Measurements from ENCODE around the gene NPHP4. TPM values are rescaled to one million over a fixed set of nuclear protein-coding genes. Genes with fewer than 3 reads are reported as not detected.

Gene NPHP4
- total RNA-seq, 1 experiment from 2014 or later, result 1.9 TPM

DNA sequence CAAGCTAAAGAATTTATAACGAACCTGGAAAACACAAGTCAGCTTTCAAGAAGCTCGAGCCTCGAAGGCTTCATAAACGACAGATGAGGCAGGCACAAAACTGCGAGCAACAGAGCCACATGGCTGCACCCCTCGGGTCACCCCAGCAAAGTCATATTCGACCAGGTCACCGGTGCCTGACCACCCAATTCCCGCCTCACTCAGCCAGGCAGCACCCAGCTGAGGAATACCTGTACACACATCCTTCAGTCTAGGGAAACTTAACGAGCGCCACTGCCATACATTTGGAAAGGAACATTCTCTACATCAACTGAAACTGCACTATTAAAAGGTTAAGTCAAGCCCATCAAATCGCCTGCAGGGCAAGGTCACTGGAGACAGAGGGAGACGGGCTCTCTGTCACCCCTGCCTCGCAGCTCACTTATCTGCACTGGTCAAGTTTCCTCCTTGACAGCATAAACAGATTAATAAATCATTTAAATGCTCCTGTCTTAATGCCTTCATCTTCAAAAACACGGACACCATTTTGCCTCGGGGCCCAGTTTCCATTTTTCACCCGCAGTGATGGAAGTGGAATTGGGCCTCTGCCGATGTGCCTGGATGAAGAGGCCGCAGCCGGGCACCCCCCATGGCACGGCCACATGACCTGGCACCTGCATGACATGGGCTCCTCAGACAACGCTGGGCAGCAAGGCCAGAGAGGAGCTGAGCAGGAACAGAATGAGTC is 20.6 kb downstream of the NPHP4 start:
- DNase-seq (ENCODE audit: low spot score), result no peak

DNA sequence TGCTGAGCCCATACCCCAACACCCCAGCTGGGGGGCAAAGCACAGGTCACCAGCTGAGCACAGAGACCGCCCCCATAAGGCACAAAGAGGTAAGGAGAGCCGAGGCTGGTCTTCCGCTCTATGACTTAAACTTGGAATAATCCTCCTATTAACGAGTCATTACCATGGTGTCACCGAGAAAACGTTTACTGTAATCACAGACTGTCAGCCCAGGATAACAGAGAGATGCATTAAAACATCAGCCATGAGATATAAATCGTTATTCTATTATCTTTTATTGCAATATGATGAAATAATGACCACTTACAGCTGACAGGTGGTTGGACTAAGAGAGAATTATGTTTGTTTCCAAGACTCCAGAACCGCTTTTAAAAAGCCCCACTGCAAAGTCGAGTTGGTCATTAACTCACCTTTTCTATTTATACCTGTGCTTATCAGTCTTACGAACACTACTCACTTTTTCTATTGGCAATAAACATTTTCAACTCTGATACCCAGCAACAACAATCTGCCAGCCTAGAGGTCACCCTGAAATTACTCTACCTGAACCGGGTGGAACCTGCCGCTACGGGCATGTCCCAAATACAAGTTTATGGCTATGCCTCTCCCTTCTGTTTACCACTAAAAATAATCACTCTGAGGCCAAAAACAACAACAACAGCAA is 21.5 kb downstream of the NPHP4 start:
- DNase-seq (ENCODE audit: low spot score), result no peak

DNA sequence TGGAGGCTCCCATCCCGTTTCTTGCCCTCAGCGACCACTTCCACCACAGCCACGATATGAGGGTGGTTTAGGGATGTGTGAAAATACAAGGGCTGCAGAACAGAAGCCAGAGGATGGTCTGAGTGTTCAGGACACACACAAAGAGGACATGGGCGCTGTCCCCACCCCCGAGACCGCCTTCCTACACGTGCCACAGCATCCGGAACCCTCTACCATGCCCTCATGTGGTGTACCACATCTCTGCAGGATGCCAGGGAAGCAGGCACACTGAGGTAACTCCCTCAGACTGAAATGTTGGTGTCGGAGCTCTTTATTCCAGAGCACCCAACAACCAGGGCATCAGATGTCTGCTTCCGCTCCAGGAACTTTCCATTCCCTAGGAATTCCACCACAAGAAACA is 23.1 kb downstream of the NPHP4 start:
- no peak for DNase-seq (ENCODE audit: low spot score)

DNA sequence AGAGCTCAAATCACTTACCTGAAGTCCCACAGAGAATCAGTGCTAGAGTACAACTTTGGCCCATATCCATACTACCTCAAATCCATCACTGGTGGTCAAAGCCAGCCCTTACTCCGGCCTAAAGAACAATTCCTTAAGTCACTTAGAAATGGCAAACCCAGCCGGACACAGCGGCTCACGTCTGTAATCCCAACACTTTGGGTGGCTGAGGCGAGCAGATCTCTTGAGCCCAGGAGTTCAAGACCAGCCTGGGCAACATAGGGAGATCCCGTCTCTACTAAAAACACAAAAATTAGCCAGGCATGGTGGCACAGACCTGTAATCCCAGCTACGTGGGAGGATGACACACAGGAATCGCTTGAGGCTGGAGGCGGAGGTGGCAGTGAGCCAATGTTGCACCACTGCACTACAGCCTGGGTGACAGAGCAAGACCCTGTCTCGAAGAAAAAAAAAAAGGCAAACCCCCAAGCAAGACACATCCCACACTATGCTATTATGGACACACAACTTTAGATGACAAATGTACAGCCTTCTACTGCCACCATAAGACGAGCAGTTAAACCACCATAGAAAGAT is 24.0 kb downstream of the NPHP4 start:
- no peak for DNase-seq (ENCODE audit: low spot score)

DNA sequence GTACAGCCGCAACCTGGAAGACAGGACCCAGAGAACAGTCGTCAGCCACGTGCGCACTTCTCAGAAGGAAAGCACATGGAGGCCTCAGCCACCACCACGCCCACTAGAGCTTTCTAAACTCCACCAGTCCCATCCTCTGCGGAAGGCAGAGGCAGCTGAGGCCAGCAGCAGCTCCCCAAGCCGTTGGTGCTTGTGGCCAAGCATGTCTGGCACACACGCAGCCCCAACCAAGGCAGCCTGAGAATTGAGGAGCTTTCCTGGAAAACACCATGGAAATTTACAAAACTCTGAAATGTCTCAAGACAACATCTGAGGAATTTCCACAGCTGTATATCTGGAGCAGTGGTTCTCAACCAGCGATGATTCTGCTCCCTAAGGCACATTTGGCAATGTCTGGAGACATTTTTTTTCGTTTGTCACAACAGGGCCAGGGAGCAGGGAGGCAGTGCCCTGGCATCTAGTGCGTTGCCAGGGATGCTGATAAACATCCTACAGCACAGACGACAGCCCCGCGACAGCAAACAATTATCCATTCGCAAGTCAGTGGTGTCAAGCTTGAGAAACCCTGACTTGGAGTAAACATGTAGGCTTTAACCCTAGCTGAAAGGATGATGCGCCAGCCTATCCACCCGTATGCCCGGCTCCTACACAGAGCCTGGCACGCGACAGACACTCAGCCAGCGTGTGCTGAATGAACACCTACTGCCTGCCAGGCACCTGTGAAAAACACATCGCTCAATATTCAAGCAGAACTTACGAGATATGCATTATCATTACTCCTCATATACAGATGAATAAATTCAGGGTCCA is 24.7 kb downstream of the NPHP4 start:
- DNase-seq (ENCODE audit: low spot score), result no peak

DNA sequence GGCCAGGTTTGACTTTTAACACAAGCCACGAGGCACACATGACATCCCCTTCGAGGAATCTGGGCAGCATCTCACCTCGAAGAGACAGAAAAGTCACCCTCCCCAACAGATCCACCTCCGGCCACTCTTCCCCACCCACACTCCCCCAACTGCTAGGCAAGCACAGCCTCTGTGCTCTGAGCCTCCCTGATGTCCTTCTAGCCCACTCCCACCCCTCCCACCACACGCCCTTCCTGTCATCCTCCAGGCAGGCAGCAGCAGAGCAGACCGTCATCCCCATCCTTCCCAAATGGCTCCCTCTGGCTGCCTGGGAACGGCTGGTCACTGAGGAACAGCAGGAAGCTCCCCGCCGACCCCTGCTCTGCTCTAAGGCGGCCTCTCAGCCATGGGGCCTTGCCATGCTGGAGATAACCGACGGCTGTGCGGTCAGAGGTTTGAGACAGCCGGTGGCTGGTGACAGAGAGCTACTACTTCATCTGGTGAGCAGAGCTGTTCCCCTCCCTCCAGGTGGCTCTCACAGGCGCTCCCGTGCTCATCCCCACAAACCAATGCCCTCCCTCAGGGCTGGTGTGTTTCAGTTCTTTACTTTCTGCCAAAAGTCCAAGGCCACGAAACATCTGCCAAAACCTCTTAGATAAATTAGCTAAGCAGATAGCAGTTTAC is 25.6 kb downstream of the NPHP4 start:
- DNase-seq (ENCODE audit: low spot score), result no peak

DNA sequence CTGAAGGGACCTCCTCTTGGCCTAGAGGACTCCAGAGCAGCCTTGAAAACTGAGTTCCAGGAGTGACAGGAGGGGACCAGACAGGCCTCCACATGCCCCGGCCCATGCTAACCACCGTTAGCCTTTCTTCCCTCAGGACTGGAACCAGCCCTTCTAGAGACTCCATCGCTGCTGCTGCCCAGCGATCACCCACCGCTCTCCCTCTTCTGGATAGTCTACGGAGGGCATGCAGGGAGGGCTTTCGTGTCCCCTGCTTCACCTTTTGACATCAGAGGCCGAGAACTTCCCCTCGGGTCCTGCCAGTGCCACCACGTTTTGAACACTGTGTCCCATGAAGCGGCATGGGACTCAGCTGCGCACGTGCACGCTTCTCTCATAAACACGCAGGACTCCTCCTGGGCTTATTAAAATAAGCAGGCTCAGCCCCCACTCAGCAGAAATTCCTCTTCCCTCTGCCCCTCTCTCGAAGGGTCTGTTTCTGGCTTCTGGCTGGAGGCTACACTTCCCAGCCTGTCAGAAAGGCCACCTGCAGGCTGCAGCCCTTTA is 26.6 kb downstream of the NPHP4 start:
- DNase-seq (ENCODE audit: low spot score), result no peak

DNA sequence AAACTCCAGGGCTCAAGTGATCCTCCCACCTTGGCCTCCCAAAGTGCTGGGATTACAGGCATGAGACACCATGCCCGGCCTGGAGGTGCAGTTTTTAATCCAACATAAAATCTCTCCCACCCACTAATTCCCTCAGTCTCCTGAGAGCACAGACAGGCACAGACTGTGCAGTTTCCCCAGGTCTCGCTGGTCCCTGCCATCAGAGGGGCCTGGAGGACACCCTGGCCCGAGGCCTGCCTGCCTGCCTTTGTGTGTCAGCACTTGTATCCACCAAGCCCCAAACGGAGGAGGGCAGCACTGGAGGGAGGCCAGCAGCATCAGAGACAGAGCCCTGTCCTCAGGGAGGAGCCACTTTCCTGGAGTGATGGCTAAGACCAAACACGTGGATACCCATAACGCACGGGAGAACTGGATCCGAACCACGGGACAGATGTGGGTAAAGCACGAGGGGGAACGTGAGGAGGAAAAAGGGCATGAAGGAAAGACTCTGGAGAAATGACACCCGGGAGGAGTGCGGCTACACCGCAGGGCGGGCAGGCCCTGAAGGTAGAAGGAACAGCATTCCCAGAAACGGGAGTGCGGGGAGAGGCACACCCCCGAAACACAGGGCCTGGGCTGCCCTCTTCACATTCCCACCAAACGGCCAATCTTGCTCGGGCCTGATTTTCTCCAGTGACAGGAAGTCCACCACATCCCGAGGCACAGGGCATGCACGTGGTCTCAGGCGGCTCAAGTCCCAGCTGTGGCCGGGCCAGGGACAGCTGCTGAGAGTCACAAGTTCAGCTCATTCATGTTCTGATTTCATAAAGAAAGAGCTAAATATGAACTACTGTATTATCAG is 29.7 kb downstream of the NPHP4 start:
- no peak for DNase-seq (ENCODE audit: low spot score)

DNA sequence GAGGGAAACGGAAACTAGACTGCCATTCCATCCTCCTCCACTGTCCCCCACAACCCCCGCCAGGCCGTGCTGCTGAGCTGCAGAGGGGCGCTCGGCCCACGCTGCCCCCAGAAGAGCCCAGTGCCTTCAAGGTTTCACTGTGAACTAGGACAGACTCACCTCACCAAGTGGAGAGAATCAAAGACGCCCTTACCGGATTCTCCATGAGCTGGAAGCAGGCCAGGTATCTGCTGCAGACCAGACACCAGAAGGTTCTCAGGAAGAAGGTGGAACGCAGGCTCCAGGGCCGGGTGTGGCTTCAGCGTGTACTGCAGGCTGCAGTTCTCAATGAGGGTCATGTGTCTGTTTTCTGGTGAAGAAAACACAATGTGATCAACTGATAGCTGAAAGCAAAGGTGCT is 30.6 kb downstream of the NPHP4 start:
- no peak for DNase-seq (ENCODE audit: low spot score)

DNA sequence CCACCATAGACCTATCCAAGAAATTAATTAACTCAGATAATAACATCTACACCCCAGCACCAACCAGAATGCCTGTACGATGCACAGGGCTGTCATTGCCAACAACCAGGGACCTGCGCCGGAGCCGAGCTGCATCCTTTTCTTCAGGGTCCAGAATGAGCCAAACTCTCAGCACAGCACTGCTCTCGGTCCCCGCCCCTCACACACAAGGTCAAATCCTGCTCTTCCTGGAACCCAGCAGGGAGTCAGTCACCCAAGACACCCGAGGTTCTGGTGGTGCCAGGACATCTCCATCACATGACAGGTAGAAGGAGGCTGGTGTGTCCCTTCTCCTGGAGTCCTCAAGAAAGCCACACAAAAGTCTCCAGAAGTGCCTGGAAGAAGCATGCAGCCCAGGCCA is 31.9 kb downstream of the NPHP4 start:
- no peak for DNase-seq (ENCODE audit: low spot score)

DNA sequence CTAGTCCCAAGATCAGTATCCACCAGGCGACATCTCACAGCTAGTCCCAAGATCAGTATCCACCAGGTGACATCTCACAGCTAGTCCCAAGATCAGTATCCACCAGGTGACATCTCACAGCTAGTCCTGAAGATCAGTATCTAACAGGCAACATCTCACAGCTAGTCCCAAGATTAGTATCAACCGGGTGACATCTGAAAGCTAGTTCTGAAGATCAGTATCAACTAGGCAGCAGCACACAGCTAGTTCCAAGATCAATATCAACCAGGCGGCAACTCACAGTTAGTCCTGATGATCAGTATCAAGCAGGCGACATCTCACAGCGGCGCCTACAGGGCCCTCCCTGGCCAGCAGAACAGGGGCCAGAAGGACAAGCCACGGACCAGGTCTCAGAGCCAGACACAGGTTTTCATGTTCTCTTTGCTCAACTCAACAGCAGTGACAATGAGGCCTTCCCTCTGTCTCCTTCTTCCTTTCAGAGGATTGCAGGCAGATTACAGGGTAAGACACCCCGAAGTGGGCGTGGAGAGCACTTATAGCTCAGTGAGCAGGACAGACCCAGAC is 32.5 kb downstream of the NPHP4 start:
- DNase-seq (ENCODE audit: low spot score), result no peak

DNA sequence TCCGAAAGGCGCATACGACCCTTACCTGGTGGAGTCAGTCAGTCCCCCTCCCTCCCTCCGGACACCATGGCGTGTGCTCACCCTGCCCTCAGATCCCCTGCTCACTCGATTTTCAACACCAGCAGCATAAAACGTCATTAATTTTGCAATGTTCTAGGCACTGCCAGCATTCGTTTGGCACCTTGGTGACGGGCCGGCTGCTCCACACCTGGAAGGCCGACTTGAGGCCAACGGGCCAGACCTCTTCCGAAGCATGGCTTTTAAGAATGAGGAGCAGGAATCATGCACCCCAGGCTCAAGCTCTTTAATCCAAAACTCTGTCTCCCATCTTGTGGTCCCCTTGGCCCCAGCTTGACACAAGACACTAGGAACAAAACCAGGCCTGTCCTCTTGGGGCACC is 33.1 kb downstream of the NPHP4 start:
- no peak for DNase-seq (ENCODE audit: low spot score)

DNA sequence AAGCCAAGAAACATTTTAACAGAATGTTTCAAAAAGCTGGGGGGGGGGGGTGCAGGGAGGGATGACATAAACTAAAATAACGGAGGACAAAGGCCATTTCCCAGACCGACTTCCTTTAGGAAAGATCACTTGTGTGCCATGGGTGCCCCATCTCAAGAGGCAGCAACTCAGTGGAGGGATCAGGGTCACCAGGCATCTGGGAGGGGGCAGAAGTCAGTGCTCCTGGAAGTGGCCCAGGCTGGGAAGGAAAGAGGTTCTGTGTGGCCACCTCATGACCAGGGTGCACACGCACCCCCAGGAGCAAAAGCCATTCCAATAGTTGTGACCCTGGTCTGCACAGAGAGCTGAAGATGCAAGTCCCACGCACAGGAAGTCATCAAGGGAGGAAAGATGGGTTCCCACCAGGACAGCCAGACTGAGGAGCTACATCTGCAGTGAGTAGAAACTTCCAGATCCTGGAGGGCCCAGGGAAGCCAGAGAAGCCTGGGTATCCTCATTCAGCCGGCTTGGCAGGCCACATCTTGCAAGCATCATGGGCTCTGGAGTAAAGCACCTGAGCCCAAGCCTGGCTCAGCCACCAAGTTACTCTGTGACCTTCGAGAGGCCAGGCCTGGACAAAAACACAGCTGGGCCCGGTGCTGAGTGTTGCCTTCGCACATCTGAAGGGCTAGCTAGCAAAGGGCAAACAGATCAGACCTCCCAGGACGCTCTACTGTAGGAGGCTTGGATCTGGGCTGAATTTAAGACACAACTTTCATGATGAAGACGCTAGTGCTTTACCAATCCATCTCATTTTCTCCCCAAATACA is 36.0 kb downstream of the NPHP4 start:
- no peak for DNase-seq (ENCODE audit: low spot score)

DNA sequence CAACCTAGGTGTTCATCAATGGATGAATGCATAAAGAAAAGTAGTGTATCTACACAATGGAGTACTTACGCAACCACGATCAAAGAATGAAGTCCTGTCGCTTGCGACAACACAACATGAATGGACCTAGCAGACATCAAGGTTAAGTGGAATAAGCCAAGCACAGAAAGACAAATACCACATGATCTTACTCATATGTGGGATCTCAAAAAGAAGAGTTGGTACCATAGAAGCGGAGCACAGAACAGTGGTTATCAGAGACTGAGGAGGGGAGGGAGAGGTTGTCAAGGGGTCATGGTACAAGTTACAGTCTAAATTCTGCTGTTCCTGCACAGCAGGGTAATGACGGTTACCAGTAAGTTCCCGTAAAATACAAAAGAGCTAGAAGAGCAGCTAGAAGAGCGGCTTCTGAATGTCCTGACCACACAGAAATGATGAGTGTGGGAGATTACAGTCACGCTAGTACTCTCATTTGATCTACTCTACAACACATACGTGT is 36.7 kb downstream of the NPHP4 start:
- no peak for DNase-seq (ENCODE audit: low spot score)

DNA sequence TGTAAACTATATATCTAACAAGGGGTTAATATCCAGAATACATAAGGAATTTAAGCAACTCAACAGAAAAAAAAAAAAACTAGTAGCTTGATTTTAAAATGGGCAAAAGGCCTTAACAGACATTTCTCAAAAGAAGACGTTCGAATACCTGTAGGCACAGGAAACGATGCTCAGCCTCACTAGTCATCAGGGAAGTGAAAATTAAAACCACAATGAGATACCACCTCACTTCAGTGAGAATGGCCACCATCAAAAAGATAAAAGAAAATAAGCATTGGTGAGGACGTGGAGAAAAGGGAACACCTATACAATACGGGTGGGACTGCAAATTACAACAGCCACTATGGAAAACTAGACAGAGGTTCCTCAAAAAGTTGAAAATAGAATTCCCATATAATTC is 37.3 kb downstream of the NPHP4 start:
- no peak for DNase-seq (ENCODE audit: low spot score)

DNA sequence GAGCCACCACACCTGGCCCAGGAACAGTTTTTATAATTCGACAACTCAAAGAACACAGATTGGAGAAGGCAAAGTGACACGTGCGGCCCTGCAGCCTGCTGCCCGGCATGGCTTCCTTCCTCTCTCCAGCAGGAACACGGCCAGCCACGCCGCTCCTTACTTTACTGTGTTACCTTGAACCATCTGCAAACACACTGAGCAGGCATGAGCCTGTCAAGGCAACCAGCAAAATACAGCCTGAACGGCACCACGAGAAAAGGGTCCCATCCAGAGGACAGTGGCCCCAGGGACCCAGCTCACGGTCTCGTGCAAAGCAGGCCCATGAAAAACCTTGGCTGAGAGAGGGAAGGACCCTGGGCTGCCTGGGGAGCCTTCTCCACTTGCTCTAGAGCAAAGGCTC is 38.8 kb downstream of the NPHP4 start:
- DNase-seq (ENCODE audit: low spot score), result no peak

DNA sequence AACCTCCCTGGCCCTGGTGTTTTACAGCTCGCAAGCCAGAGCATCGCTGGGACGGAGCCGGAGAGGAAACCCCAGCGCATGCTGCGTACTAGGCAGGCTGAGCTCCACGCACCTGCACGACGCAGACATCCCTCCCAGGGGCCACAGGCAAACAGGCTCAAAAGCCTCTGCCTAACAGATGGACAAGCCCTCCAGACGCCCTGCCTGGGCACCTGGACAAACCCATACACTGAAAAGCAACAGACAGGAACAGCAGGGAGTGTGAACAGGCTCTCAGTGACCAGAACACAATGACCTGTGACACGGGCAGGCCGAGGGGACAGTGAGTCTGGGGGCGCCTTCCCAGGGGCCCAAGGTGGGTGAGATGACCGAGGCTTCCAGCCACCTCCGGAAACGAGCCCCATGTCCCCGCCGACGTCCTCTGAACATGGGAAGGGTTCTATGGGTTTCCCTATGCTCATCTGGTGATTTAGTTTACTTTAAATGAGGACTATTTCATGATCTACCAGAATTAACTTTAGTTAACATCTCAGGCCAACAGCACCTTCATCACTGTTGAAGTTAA is 40.3 kb downstream of the NPHP4 start:
- DNase-seq (ENCODE audit: low spot score), result no peak

DNA sequence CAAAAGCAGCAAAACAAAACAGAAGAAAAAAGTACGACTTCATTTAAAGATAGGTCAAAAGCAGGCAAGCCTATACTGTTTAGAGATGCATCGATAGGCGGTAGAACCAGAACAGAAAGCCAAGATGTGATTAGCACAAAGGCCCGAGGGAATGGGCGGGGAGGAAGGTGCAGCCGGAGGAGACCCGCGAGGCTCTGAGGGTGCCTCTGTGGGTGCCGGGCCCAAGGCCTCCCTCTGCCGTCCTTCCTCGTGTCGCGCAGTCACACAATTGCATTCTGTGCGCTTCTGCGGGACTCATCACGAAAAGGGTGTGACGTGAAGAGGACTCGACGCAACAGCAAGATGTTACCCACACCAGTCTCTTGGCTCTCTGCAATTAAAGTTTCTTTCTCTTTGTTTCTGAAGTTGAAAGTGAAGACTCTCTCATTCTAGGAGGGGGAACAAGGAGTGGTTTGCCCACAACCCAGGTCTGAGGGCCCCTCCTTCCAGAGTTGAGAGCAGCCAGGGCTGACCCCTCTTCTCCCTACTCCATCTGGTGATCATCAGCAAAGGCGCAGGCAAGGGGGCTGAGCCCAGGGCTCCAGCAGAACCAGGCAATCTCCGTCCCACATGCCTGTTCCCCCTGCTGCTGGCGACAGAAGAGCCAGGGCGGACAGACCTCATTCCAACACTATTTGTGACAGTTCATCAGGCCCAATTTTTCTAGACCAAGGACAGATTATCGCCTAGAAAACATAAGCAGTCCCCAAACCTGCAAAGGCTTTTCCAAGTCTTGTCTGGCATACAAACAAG is 41.0 kb downstream of the NPHP4 start:
- no peak for DNase-seq (ENCODE audit: low spot score)
